Ovary (tissue), 3 donors: ENCODE data around the gene GAP43.

ENCODE experiments used
- CTCF ChIP-seq, 3 donors: fragments of 450-650 bp in 2 of 3; fragments of 200-600 bp in 1 of 3; IDR thresholded peaks; one replicate each; pipeline versions ENCODE4 v1.5.1 to v1.8.0; 2016 to 2022; ENCODE audit warnings: antibody characterized with exemption in 3 of 3, mild to moderate bottlenecking in 1 of 3
- POLR2A ChIP-seq: fragments of 450-650 bp; IDR thresholded peaks from one replicate; pipeline ENCODE4 v1.6.1; 2017; ENCODE audit warnings: antibody characterized with exemption, mild to moderate bottlenecking, moderate library complexity
- donor health status: DM: no; HTN: no; CAD: no.

- TF ChIP-seq POLR2A (no peak), CTCF (IDR thresholded peaks at IDR 0.05) (no peak)
Observed at GRCh38 chr3:115667738-115668065, 44.4 kb downstream of the GAP43 start.
